HAP-1 (cell line): ENCODE data around the gene ZNF618.

Source experiments
- DNase-seq, 2 experiments: peaks; one replicate each; pipeline ENCODE4 v3.0.0-alpha.2; 2016 to 2020; ENCODE audit warnings: low spot score in 2 of 2
- H3K27me3 ChIP-seq: fragments of 250-450 bp; sonication (Bioruptor Pico); 2 replicates; pipeline ENCODE4 v1.5.1; 2020; ENCODE audit warnings: low read depth, mild to moderate bottlenecking, moderate library complexity
- H3K36me3 ChIP-seq: fragments of 250-450 bp; sonication (Bioruptor Pico); replicated peaks from 2 replicates; pipeline ENCODE4 v1.5.1; 2020; ENCODE audit warnings: mild to moderate bottlenecking
- H3K4me1 ChIP-seq: fragments of 250-450 bp; sonication (Bioruptor Pico); 2 replicates; pipeline ENCODE4 v1.5.1; 2020; ENCODE audit warnings: mild to moderate bottlenecking
- H3K4me3 ChIP-seq: fragments of 250-450 bp; sonication (Bioruptor Pico); 2 replicates; pipeline ENCODE4 v1.5.1; 2020; ENCODE audit warnings: mild to moderate bottlenecking, moderate library complexity
- H3K9me3 ChIP-seq: fragments of 250-450 bp; sonication (Bioruptor Pico); 2 replicates; pipeline ENCODE4 v1.5.1; 2020; ENCODE audit warnings: mild to moderate bottlenecking, moderate library complexity
- in situ Hi-C: fragments of 300-500 bp; cut with MboI; formaldehyde crosslinking; loops from 3 replicates; pipeline ENCODE4 v1.14.3; 2020; ENCODE audit warnings: low sequenced_read_pairs, inconsistent platforms, mixed read lengths

ZNF618 gene

DNA sequence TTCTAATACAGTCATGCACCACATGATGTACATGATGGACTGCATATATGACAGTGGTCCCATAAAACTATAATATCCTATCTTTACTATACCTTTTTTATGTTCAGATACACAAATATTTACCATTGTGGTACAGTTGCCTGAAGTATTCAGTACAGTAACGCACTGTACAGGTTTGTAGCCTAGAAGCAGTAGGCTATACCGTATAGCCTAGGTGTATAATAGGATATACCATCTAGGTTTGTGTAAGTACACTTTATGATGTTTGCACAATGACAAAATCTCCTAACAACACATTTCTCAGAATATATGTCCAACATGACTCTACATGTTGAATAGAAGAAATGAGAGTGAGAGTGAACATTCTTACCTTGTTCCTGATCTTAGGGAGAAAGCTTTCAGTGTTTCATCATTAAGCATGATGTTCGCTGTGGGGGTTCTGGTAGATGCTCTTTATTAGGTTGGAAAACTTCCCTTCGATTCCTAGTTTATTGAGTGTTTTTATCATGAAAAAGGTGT lies 170.2 kb downstream of the ZNF618 start:
- Histone ChIP-seq H3K4me3 (no peak overlapping the region), H3K27me3 (no peaks in the 10 kb centered on the region), H3K36me3 (peaks cover 27% of the 10 kb centered on the region), H3K9me3 (no peaks in the 10 kb centered on the region; the same call in 1 of the 2 replicates), H3K4me1 (no peaks in the 10 kb centered on the region)
- DNase-seq: no peak
- in situ Hi-C loops: loop anchor here (25.0 kb wide), 1 partner anchor 309 kb away; no protein-coding TSS in a partner anchor

DNA sequence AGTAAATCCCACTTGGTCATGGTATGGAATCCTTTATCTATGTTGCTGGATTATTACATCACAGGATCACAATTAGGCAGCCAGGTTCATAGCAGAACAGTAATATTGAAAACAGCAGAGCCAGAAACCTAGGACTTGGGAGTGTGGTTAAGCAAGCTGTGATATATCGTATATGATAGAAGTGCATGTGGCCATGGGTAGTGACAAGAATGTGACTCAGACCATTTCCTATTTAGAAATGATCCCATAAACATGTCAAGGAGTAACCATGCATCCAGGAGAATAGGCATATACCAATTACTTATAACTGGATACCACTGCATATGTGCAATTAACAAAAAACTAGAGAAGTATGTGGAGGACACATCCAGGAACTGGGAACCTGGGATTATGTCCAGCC lies 170.8 kb downstream of the ZNF618 start:
- no peaks in the 10 kb centered on the region for H3K4me1 ChIP-seq
- peaks cover 27% of the 10 kb centered on the region for H3K36me3 ChIP-seq
- no peaks in the 10 kb centered on the region for H3K27me3 ChIP-seq
- in situ Hi-C loops: loop anchor here (25.0 kb wide), 1 partner anchor 310 kb away; no protein-coding TSS in a partner anchor
- no peak for DNase-seq
- H3K9me3 ChIP-seq: no peaks in the 10 kb centered on the region; the same call in 1 of the 2 replicates
- no peak overlapping the region for H3K4me3 ChIP-seq

GRCh38 chr9:114047717-114048116 lies 171.6 kb downstream of the ZNF618 start:
- Histone ChIP-seq H3K27me3 (no peaks in the 10 kb centered on the region), H3K36me3 (peaks cover 27% of the 10 kb centered on the region), H3K9me3 (no peaks in the 10 kb centered on the region; the same call in 1 of the 2 replicates), H3K4me1 (no peaks in the 10 kb centered on the region), H3K4me3 (no peak overlapping the region)
- DNase-seq: peak in 1 of 2 experiments; percentile 22
- in situ Hi-C loops: loop anchor here (25.0 kb wide), 1 partner anchor 310 kb away; no protein-coding TSS in a partner anchor

DNA sequence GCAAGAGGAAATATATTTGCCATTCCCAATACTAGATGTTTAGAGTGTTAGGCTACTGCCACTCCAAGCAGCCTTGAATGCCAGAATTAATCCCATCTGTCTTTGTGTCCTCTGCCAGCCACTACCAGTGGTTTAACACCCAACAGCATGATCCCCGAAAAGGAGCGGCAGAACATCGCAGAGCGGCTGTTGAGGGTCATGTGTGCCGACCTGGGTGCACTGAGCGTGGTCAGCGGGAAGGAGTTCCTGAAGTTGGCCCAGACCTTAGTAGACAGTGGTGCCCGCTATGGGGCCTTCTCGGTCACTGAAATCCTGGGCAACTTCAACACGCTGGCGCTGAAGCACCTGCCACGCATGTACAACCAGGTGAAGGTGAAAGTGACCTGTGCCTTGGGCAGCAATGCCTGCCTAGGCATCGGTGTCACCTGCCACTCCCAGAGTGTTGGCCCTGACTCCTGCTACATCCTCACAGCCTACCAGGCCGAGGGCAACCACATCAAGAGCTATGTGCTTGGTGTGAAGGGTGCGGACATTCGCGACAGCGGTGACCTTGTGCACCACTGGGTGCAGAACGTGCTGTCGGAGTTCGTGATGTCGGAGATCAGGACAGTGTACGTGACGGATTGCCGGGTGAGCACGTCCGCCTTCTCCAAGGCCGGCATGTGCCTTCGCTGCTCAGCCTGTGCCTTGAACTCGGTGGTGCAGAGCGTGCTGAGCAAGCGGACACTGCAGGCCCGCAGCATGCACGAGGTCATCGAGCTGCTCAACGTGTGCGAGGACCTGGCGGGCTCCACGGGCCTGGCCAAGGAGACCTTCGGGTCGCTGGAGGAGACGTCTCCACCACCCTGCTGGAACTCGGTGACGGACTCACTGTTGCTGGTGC lies 172.7 kb downstream of the ZNF618 start:
- H3K4me1 ChIP-seq: no peaks in the 10 kb centered on the region
- DNase-seq: peak in 1 of 2 experiments; percentile 5
- H3K4me3 ChIP-seq: no peak overlapping the region
- in situ Hi-C loops: loop anchor here (25.0 kb wide), 1 partner anchor 311 kb away; no protein-coding TSS in a partner anchor
- H3K36me3 ChIP-seq: peaks cover 27% of the 10 kb centered on the region
- H3K9me3 ChIP-seq: no peaks in the 10 kb centered on the region
- no peaks in the 10 kb centered on the region for H3K27me3 ChIP-seq

- H3K27me3 ChIP-seq: no peaks in the 10 kb centered on the region
- no peak overlapping the region for H3K4me3 ChIP-seq
- no peaks in the 10 kb centered on the region for H3K9me3 ChIP-seq
- DNase-seq: peak in 1 of 2 experiments; percentile 5
- peaks cover 27% of the 10 kb centered on the region for H3K36me3 ChIP-seq
- H3K4me1 ChIP-seq: no peaks in the 10 kb centered on the region
- in situ Hi-C loops: loop anchor here (25.0 kb wide), 1 partner anchor 312 kb away; no protein-coding TSS in a partner anchor
These were observed 173.5 kb downstream of the ZNF618 start for GRCh38 chr9:114049441-114050225.

- Histone ChIP-seq H3K27me3 (no peaks in the 10 kb centered on the region), H3K36me3 (peaks cover 27% of the 10 kb centered on the region), H3K4me3 (no peak overlapping the region), H3K9me3 (no peaks in the 10 kb centered on the region), H3K4me1 (no peaks in the 10 kb centered on the region)
- DNase-seq: no peak
- in situ Hi-C loops: no loop called here
These were observed 174.1 kb downstream of the ZNF618 start for GRCh38 chr9:114050226-114050568.

- H3K36me3 ChIP-seq: peaks cover 27% of the 10 kb centered on the region
- H3K4me1 ChIP-seq: no peaks in the 10 kb centered on the region
- DNase-seq: no peak
- H3K9me3 ChIP-seq: no peaks in the 10 kb centered on the region
- in situ Hi-C loops: no loop called here
- no peaks in the 10 kb centered on the region for H3K27me3 ChIP-seq
- H3K4me3 ChIP-seq: no peak overlapping the region
These were observed 174.5 kb downstream of the ZNF618 start for GRCh38 chr9:114050646-114051045.

DNA sequence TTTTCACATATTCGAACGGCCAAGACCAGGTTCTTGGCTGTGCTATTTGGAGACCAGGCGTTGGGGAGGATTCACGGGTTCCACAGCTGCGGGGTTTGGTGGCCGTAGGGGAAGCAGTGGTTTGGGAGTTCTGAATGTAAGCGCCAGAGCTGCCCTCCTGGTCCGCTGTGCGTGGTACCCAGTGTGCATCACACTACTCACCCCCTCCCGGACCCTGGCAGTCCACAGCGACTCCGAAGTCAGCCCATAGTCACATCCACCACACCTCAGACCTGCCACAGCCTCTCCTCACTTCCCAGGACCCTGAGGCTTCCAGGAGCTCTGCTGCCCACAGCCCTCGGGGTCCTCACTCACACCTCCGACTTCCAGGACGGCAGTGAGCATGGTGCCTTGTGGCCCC lies 175.2 kb downstream of the ZNF618 start:
- in situ Hi-C loops: no loop called here
- Histone ChIP-seq H3K4me3 (no peak overlapping the region), H3K36me3 (peaks cover 27% of the 10 kb centered on the region), H3K9me3 (no peaks in the 10 kb centered on the region), H3K4me1 (no peaks in the 10 kb centered on the region), H3K27me3 (no peaks in the 10 kb centered on the region)
- DNase-seq: no peak

- no peak for DNase-seq
- H3K9me3 ChIP-seq: no peaks in the 10 kb centered on the region
- in situ Hi-C loops: no loop called here
- H3K36me3 ChIP-seq: peaks cover 27% of the 10 kb centered on the region
- no peaks in the 10 kb centered on the region for H3K4me1 ChIP-seq
- H3K27me3 ChIP-seq: no peaks in the 10 kb centered on the region
- no peak overlapping the region for H3K4me3 ChIP-seq
These were observed 175.6 kb downstream of the ZNF618 start for GRCh38 chr9:114051706-114052105.

- DNase-seq: no peak
- in situ Hi-C loops: no loop called here
- H3K36me3 ChIP-seq: peaks cover 21% of the 10 kb centered on the region
- H3K4me3 ChIP-seq: no peak overlapping the region
- H3K27me3 ChIP-seq: no peaks in the 10 kb centered on the region
- no peaks in the 10 kb centered on the region for H3K4me1 ChIP-seq
- H3K9me3 ChIP-seq: no peaks in the 10 kb centered on the region
These were observed 177.3 kb downstream of the ZNF618 start for GRCh38 chr9:114053246-114054005.

DNA sequence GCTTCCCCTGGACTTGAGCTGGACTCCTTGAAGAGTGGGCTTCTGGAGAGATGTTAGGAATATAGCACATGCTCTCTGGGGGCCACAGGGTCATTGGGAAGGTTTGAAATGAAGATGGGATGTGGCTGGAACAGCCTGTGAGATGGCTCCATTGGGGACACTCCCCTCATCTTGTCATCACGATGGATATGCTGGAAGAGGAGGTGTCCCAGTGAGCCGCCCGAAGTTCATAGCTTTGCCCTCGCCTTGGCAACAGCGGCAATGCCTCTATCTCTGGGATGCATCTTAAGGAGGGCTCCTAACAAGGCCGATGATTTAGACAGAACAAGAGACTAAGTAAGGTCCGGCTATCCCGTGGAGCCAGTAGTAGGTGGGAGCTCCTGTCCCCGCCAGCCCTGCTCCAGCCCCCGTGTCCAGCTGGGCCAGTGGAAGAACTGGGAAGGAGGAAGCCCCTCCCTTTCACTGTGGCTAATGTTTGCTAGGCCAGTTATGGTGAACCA lies 178.1 kb downstream of the ZNF618 start:
- in situ Hi-C loops: no loop called here
- Histone ChIP-seq H3K9me3 (no peaks in the 10 kb centered on the region), H3K27me3 (no peaks in the 10 kb centered on the region), H3K4me1 (no peaks in the 10 kb centered on the region), H3K4me3 (no peak overlapping the region), H3K36me3 (peaks cover 13% of the 10 kb centered on the region)
- no peak for DNase-seq

DNA sequence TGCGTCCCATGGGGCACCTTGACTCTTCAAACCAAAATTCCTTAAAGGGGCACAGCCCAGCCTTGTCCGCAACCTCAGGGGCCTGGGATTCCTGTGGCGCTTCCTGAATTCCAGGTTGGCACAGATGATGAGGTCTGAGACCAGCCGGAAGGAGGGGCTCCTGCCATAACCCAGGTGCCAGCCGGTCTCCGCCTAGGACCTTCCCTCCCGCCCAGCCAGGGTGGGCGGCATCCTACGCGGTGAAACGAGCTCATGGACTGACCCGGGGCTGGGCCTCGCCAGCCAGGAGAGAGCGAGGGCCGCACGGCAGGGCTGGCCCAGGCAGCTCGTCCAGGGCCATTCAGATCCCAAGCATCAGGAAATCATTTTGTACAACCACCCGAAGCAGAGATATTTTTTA lies 179.0 kb downstream of the ZNF618 start:
- in situ Hi-C loops: no loop called here
- no peaks in the 10 kb centered on the region for H3K4me1 ChIP-seq
- H3K4me3 ChIP-seq: no peak overlapping the region
- H3K36me3 ChIP-seq: peaks cover 8% of the 10 kb centered on the region
- H3K9me3 ChIP-seq: no peaks in the 10 kb centered on the region
- no peak for DNase-seq
- no peaks in the 10 kb centered on the region for H3K27me3 ChIP-seq

DNA sequence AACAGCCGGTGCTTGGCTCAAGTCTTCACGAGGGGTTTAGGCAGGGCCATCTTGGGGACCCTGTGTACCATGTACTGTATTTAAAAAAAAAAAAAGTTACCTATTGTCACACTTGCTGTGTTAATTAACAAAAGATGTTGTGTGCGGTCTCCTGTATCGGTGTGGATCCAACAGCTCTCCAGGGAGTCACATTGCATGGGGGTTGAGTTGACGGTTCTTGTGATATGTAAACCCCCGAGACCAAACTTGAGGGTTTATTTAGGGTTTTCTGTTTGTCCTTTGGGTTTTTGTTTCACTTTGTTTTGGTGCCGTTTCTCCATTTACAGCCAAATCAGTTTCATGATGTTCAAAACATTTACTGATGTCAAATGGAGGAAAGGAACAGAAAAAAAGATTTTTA lies 179.8 kb downstream of the ZNF618 start:
- in situ Hi-C loops: no loop called here
- no peaks in the 10 kb centered on the region for H3K9me3 ChIP-seq
- no peak overlapping the region for H3K4me3 ChIP-seq
- no peaks in the 10 kb centered on the region for H3K36me3 ChIP-seq
- H3K27me3 ChIP-seq: no peaks in the 10 kb centered on the region
- no peaks in the 10 kb centered on the region for H3K4me1 ChIP-seq
- no peak for DNase-seq
